ENCODE data around the gene RASGRP3.

RASGRP3 gene

GRCh38 chr2:33581872-33582271 is 105.4 kb downstream of the RASGRP3 start:
- no peak for DNase-seq (ENCODE audit: low read depth)

- no peak for DNase-seq (ENCODE audit: low read depth)
These were observed 106.9 kb downstream of the RASGRP3 start for GRCh38 chr2:33583194-33583938.

- no peak for DNase-seq (ENCODE audit: low read depth)
These were observed 110.3 kb downstream of the RASGRP3 start for GRCh38 chr2:33586766-33587165.

GRCh38 chr2:33588232-33588631 is 111.8 kb downstream of the RASGRP3 start:
- DNase-seq (ENCODE audit: low read depth), result no peak

GRCh38 chr2:33589444-33589843 is 113.0 kb downstream of the RASGRP3 start:
- no peak for DNase-seq (ENCODE audit: low read depth)

GRCh38 chr2:33595385-33595784 is 118.9 kb downstream of the RASGRP3 start:
- no peak for DNase-seq (ENCODE audit: low read depth)

GRCh38 chr2:33597026-33597425 is 120.6 kb downstream of the RASGRP3 start:
- no peak for DNase-seq (ENCODE audit: low read depth)

- no peak for DNase-seq (ENCODE audit: low read depth)
These were observed 122.2 kb downstream of the RASGRP3 start for GRCh38 chr2:33598561-33599174.

GRCh38 chr2:33599175-33599942 is 122.9 kb downstream of the RASGRP3 start, which contains the start of gene FAM98A:
FAM98A (minus strand) TSS chr2:33599299; CDS start chr2:33599221, 78 bp downstream.
- DNase-seq (ENCODE audit: low read depth), result peak; percentile 94

- DNase-seq (ENCODE audit: low read depth), result no peak
These were observed 123.4 kb downstream of the RASGRP3 start for GRCh38 chr2:33599943-33600192.

GRCh38 chr2:33602201-33602830 is 125.9 kb downstream of the RASGRP3 start:
- DNase-seq (ENCODE audit: low read depth), result no peak

- no peak for DNase-seq (ENCODE audit: low read depth)
These were observed 127.0 kb downstream of the RASGRP3 start for GRCh38 chr2:33603416-33603815.

GRCh38 chr2:33605056-33605455 is 128.6 kb downstream of the RASGRP3 start:
- no peak for DNase-seq (ENCODE audit: low read depth)

- DNase-seq (ENCODE audit: low read depth), result no peak
These were observed 129.7 kb downstream of the RASGRP3 start for GRCh38 chr2:33606100-33606499.

- DNase-seq (ENCODE audit: low read depth), result no peak
These were observed 130.2 kb downstream of the RASGRP3 start for GRCh38 chr2:33606622-33607021.

- no peak for DNase-seq (ENCODE audit: low read depth)
These were observed 130.8 kb downstream of the RASGRP3 start for GRCh38 chr2:33607251-33607721.

GRCh38 chr2:33607905-33608304 is 131.5 kb downstream of the RASGRP3 start:
- no peak for DNase-seq (ENCODE audit: low read depth)

GRCh38 chr2:33614190-33614589 is 137.7 kb downstream of the RASGRP3 start:
- DNase-seq (ENCODE audit: low read depth), result no peak

All from non-pigmented ciliary epithelial cell (primary cell).